Ovary (tissue), 3 donors: Measurements from ENCODE around the gene DNAH11.
"Not testable (repeated sequence)": the region's sequence is repeated elsewhere in the genome, so short reads cannot be mapped to it uniquely, and the experiment has no call there.

Experiments used
- POLR2A ChIP-seq: fragments of 450-650 bp; IDR thresholded peaks from one replicate; pipeline ENCODE4 v1.6.1; 2017; ENCODE audit warnings: antibody characterized with exemption, mild to moderate bottlenecking, moderate library complexity
- TF ChIP-seq, protein P1 (sequence below), 3 donors: fragments of 450-650 bp in 2 of 3; fragments of 200-600 bp in 1 of 3; IDR thresholded peaks; one replicate each; pipeline versions ENCODE4 v1.5.1 to v1.8.0; 2016 to 2022; ENCODE audit warnings: antibody characterized with exemption in 3 of 3, mild to moderate bottlenecking in 1 of 3
- donor health status: DM: no; HTN: no; CAD: no.

DNA sequence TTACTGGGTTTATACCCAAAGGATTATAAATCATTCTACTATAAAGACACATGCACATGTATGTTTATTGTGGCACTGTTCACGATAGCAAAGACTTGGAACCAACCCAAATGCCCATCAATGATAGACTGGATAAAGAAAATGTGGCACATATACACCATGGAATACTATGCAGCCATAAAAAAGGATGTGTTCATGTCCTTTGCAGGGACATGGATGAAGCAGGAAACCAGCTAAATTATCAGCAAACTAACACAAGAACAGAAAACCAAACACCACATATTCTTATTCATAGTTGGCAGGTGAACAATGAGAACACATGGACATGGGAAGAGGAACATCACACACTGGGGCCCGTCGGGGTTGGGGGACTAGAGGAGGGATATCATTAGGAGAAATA, 390.5 kb downstream of the DNAH11 start:
- TF ChIP-seq, protein P1, sequence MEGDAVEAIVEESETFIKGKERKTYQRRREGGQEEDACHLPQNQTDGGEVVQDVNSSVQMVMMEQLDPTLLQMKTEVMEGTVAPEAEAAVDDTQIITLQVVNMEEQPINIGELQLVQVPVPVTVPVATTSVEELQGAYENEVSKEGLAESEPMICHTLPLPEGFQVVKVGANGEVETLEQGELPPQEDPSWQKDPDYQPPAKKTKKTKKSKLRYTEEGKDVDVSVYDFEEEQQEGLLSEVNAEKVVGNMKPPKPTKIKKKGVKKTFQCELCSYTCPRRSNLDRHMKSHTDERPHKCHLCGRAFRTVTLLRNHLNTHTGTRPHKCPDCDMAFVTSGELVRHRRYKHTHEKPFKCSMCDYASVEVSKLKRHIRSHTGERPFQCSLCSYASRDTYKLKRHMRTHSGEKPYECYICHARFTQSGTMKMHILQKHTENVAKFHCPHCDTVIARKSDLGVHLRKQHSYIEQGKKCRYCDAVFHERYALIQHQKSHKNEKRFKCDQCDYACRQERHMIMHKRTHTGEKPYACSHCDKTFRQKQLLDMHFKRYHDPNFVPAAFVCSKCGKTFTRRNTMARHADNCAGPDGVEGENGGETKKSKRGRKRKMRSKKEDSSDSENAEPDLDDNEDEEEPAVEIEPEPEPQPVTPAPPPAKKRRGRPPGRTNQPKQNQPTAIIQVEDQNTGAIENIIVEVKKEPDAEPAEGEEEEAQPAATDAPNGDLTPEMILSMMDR (IDR thresholded peaks at IDR 0.05), result not testable (repeated sequence)
- not testable (repeated sequence) for TF ChIP-seq POLR2A
